K562 (cell line): ENCODE results near the gene C9orf50. TPM values are rescaled to one million over a fixed set of nuclear protein-coding genes. Genes with fewer than 3 reads are reported as not detected.

ENCODE experiments used
- CUX1 ChIP-seq: fragments of 200-800 bp; sonication (Bioruptor generic); IDR thresholded peaks from 2 replicates; pipeline ENCODE4 v1.6.1; 2016; ENCODE audit warnings: missing genetic modification characterization, missing compliant biosample characterization
- FOXJ3 ChIP-seq: sonication (generic); formaldehyde crosslinking; IDR thresholded peaks from 2 replicates; pipeline ENCODE4 v1.4.0; 2020; ENCODE audit warnings: mild to moderate bottlenecking, missing genetic modification reagents
- MTA2 ChIP-seq: fragments of 450-650 bp; IDR thresholded peaks from 2 replicates; pipeline ENCODE4 v1.6.1; 2016; ENCODE audit warnings: low read depth
- RCOR1 ChIP-seq, 2 experiments: IDR thresholded peaks; 2 replicates each; pipeline ENCODE4 v1.6.1; 2012; ENCODE audit warnings: low read depth in 2 of 2, low read length in 2 of 2, borderline replicate concordance in 1 of 2, improper control_type of control experiment in 1 of 2
- TGIF2 ChIP-seq: sonication (generic); formaldehyde crosslinking; IDR thresholded peaks from 2 replicates; pipeline ENCODE4 v1.8.1; 2022; ENCODE audit warnings: mild to moderate bottlenecking, missing genetic modification reagents, moderate library complexity
- ZNF165 ChIP-seq: fragments of 250-450 bp; sonication (Bioruptor Pico); IDR thresholded peaks from 2 replicates; pipeline ENCODE4 v1.4.0; 2020; ENCODE audit warnings: borderline replicate concordance
- ZNF174 ChIP-seq: fragments of 250-450 bp; sonication (Bioruptor Pico); IDR thresholded peaks from 2 replicates; pipeline ENCODE4 v1.4.0; 2020; ENCODE audit warnings: mild to moderate bottlenecking
- ZNF197 ChIP-seq: fragments of 200-800 bp; sonication (Bioruptor generic); IDR thresholded peaks from 2 replicates; pipeline ENCODE4 v1.6.1; 2016; ENCODE audit warnings: low read depth, missing genetic modification characterization, missing compliant biosample characterization
- ZNF239 ChIP-seq: fragments of 250-450 bp; sonication (Bioruptor Pico); IDR thresholded peaks from 2 replicates; pipeline ENCODE4 v1.4.0; 2020; ENCODE audit warnings: mild to moderate bottlenecking
- ZNF384 ChIP-seq: IDR thresholded peaks from 2 replicates; pipeline ENCODE4 v1.6.1; 2012; ENCODE audit warnings: low read depth, low read length, improper control_type of control experiment
- ZNF695 ChIP-seq: fragments of 450-650 bp; formaldehyde crosslinking; IDR thresholded peaks from 2 replicates; pipeline ENCODE4 v1.4.0; 2020; ENCODE audit warnings: mild to moderate bottlenecking, moderate library complexity
- ZNF77 ChIP-seq: fragments of 250-450 bp; sonication (Bioruptor Pico); IDR thresholded peaks from 2 replicates; pipeline ENCODE4 v1.5.0; 2020
- polyA plus RNA-seq, 8 experiments: library from polyadenylated mRNA; depleted of rRNA in 4 of 8; stranded (reverse) in 5 of 8; unstranded in 3 of 8; fragments of >200 nt; fragmentation: Nextera tagmentation in 2 of 8; fragmentation: Illumina TruSeq in 1 of 8; extraction: Ambion mirVana in 2 of 8; extraction: Trizol in 1 of 8; gene quantifications; 2 replicates each; pipeline versions ENCODE4 v1.2.1 to v1.2.3, GENCODE V29; 2011 to 2014; ENCODE audit warnings: inconsistent platforms in 1 of 8, missing spikeins in 1 of 8
- total RNA-seq, 7 experiments: library from RNA; depleted of rRNA in 6 of 7; stranded (reverse); fragments of >200 nt in 6 of 7; fragmentation: Illumina TruSeq in 2 of 7; extraction: Trizol in 2 of 7; gene quantifications; 2 replicates each; pipeline versions ENCODE4 v1.2.1 to v1.2.3, GENCODE V29; 2011 to 2021; ENCODE audit warnings: low replicate concordance in 1 of 7
- TF ChIP-seq, protein P1 (sequence below): fragments of 250-450 bp; sonication (Bioruptor Pico); IDR thresholded peaks from 2 replicates; pipeline ENCODE4 v1.5.0; 2020; ENCODE audit warnings: mild to moderate bottlenecking, borderline replicate concordance
- TF ChIP-seq, protein P2 (sequence below): fragments of 250-450 bp; sonication (Bioruptor Pico); IDR thresholded peaks from 2 replicates; pipeline ENCODE4 v1.5.1; 2021; ENCODE audit warnings: mild to moderate bottlenecking
- TF ChIP-seq, protein P3 (sequence below): fragments of 450-650 bp; formaldehyde crosslinking; IDR thresholded peaks from 2 replicates; pipeline ENCODE4 v1.4.0; 2020; ENCODE audit warnings: mild to moderate bottlenecking
- TF ChIP-seq, protein P4 (sequence below): sonication (generic); formaldehyde crosslinking; IDR thresholded peaks from 2 replicates; pipeline ENCODE4 v1.8.1; 2022; ENCODE audit warnings: missing genetic modification reagents

The C9orf50 gene
- total and polyA plus RNA-seq, 9 of the 15 experiments (the other 6 are each of a cell fraction or from before 2014, with no cell fraction given): not detected

DNA sequence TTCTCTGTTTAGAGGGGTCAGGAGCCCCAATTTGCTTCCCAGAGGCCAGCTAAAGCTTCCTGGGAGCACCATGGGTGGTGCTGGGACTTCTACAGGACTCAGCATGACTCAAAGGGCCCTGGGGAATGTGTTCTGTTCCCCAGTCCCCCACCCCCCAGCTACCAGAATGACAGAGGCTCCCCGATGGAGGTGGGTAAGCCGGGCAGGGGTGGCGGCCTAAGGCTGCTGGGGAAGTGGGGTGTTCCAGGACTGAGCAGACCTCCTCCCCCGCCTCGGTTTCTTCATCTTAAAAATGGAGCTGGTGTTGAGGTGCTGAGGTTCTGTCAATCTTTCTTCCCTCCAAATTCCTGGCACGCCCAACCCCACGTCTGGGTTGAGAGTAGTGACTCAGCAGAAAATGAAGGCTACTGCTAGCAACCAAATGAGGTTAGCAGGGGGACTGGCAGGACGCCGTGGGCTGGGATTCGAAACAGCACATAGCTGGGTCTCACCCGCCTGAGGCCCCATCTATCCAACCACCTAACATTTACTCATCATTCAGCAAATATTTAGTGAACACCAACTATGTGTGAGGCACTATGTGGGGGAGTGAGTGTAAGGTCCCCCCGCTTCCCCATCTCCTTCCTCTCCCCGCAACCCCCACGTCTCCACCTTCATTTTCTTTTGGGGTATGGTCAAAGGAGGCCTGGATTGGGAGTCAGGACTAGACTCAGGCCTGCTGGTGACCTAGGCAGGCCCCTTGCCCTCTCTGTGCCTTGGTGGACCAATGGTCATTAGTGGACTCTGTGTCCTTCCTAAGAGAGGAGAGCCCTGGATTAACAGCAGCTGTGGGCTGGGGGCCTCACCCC, 50.2 kb downstream of the C9orf50 start (continued):
- TF ChIP-seq, protein P1, sequence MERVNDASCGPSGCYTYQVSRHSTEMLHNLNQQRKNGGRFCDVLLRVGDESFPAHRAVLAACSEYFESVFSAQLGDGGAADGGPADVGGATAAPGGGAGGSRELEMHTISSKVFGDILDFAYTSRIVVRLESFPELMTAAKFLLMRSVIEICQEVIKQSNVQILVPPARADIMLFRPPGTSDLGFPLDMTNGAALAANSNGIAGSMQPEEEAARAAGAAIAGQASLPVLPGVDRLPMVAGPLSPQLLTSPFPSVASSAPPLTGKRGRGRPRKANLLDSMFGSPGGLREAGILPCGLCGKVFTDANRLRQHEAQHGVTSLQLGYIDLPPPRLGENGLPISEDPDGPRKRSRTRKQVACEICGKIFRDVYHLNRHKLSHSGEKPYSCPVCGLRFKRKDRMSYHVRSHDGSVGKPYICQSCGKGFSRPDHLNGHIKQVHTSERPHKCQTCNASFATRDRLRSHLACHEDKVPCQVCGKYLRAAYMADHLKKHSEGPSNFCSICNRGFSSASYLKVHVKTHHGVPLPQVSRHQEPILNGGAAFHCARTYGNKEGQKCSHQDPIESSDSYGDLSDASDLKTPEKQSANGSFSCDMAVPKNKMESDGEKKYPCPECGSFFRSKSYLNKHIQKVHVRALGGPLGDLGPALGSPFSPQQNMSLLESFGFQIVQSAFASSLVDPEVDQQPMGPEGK (CRISPR knock-in tag): no peak
- no peak for TF ChIP-seq ZNF695 (CRISPR knock-in tag)
- TF ChIP-seq ZNF77 (CRISPR knock-in tag): no peak
- TF ChIP-seq ZNF239 (CRISPR knock-in tag): peak; percentile 70; the same call in 1 of the 2 replicates
- no peak for TF ChIP-seq ZNF384
- no peak for TF ChIP-seq FOXJ3 (CRISPR knock-in tag)
- no peak for TF ChIP-seq ZNF165 (CRISPR knock-in tag)
- TF ChIP-seq MTA2: peak; percentile 9; the same call in 1 of the 2 replicates
- peak; percentile 25 to 70; a peak in 2 of 4 replicates for TF ChIP-seq RCOR1 (IDR thresholded peaks at IDR 0.05; ENCODE audit: borderline replicate concordance in 1 of 2, low read depth in 2 of 2, low read length in 2 of 2)
- TF ChIP-seq, protein P2, sequence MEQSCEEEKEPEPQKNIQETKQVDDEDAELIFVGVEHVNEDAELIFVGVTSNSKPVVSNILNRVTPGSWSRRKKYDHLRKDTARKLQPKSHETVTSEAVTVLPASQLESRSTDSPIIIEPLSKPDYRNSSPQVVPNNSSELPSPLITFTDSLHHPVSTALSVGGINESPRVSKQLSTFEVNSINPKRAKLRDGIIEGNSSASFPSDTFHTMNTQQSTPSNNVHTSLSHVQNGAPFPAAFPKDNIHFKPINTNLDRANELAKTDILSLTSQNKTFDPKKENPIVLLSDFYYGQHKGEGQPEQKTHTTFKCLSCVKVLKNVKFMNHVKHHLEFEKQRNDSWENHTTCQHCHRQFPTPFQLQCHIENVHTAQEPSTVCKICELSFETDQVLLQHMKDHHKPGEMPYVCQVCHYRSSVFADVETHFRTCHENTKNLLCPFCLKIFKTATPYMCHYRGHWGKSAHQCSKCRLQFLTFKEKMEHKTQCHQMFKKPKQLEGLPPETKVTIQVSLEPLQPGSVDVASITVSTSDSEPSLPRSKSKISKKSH: no peak
- TF ChIP-seq, protein P3, sequence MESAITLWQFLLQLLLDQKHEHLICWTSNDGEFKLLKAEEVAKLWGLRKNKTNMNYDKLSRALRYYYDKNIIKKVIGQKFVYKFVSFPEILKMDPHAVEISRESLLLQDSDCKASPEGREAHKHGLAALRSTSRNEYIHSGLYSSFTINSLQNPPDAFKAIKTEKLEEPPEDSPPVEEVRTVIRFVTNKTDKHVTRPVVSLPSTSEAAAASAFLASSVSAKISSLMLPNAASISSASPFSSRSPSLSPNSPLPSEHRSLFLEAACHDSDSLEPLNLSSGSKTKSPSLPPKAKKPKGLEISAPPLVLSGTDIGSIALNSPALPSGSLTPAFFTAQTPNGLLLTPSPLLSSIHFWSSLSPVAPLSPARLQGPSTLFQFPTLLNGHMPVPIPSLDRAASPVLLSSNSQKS (CRISPR knock-in tag): no peak
- no peak for TF ChIP-seq ZNF174 (CRISPR knock-in tag)
- peak; percentile 85 for TF ChIP-seq ZNF197
- TF ChIP-seq TGIF2: no peak
- TF ChIP-seq CUX1: peak; percentile 73; the same call in 1 of the 2 replicates
- TF ChIP-seq, protein P4, sequence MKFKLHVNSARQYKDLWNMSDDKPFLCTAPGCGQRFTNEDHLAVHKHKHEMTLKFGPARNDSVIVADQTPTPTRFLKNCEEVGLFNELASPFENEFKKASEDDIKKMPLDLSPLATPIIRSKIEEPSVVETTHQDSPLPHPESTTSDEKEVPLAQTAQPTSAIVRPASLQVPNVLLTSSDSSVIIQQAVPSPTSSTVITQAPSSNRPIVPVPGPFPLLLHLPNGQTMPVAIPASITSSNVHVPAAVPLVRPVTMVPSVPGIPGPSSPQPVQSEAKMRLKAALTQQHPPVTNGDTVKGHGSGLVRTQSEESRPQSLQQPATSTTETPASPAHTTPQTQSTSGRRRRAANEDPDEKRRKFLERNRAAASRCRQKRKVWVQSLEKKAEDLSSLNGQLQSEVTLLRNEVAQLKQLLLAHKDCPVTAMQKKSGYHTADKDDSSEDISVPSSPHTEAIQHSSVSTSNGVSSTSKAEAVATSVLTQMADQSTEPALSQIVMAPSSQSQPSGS (CRISPR knock-in tag): no peak
